ENCODE data around the gene ZNF277. TPM values are rescaled to one million over a fixed set of nuclear protein-coding genes. Genes with fewer than 3 reads are reported as not detected.

The ZNF277 gene
- total and polyA plus RNA-seq, 2 donors (not counting 3 experiments of a cell fraction or from before 2014, with no cell fraction given) = 7.8 to 22.6 TPM

- H3K4me3 ChIP-seq (replicated peaks in 1 of 3; ENCODE audit: insufficient read depth in 1 of 3, low read depth in 1 of 3, low read length in 3 of 3) = no peak overlapping the region
- H3K4me1 ChIP-seq (ENCODE audit: control insufficient read depth, extremely low read depth, insufficient read depth, low read length) = peaks cover 4% of the 10 kb centered on the region
- H3K9me1 ChIP-seq (replicated peaks; ENCODE audit: control insufficient read depth, extremely low read depth, insufficient read depth, low read length) = no peaks in the 10 kb centered on the region
- dilution Hi-C loops (cut with MboI; ENCODE audit: extremely low pct_ligation_motif_present, low sequenced_read_pairs) = no loop called here
- intact Hi-C loops (cut with micrococcal nuclease) = no loop called here
- H3K9ac ChIP-seq (replicated peaks; ENCODE audit: extremely low read depth, insufficient read depth, low read length) = no peak overlapping the region
- DNase-seq (ENCODE audit: low read depth, low spot score) = no peak
- H4K20me1 ChIP-seq (replicated peaks; ENCODE audit: control insufficient read depth, extremely low read depth, insufficient read depth, low read length) = no peaks in the 10 kb centered on the region
- BruUV-seq (replicated peaks) = no TSS peak
- TF ChIP-seq MAX (IDR thresholded peaks at IDR 0.05; ENCODE audit: insufficient read depth, insufficient read length) = no peak
- TF ChIP-seq GATA2 (IDR thresholded peaks at IDR 0.05; ENCODE audit: insufficient read depth, insufficient read length, low read depth, low read length) = no peak
- no peak for TF ChIP-seq POLR2A (IDR thresholded peaks at IDR 0.05; ENCODE audit: low read depth, low read length)
- no peak for TF ChIP-seq FOS (IDR thresholded peaks at IDR 0.05; ENCODE audit: borderline replicate concordance, insufficient read depth, low read length)
- TF ChIP-seq POLR2AphosphoS5 (IDR thresholded peaks at IDR 0.05; ENCODE audit: insufficient read depth, low read depth, low read length) = no peak
- TF ChIP-seq MYC (IDR thresholded peaks at IDR 0.05; ENCODE audit: low read depth, low read length) = no peak
- TF ChIP-seq JUN (IDR thresholded peaks at IDR 0.05; ENCODE audit: borderline replicate concordance, insufficient read depth, insufficient read length, low read depth) = no peak
- H3K9me3 ChIP-seq (replicated peaks; ENCODE audit: control insufficient read depth, insufficient read depth, low read length) = no peaks in the 10 kb centered on the region
- FAIRE-seq = no peak
- H3K4me2 ChIP-seq (ENCODE audit: insufficient read depth, low read length) = no peak overlapping the region
- no peak overlapping the region for H2AFZ ChIP-seq (ENCODE audit: low read depth, low read length)
- H3K79me2 ChIP-seq (ENCODE audit: control insufficient read depth, insufficient read depth, low read length) = no peaks in the 10 kb centered on the region
- ChIA-PET POLR2A (no interaction called here), CTCF (no interaction called here)
- H3K27me3 ChIP-seq (ENCODE audit: control insufficient read depth in 2 of 2, insufficient read depth in 2 of 2, low read length in 2 of 2) = no peaks in the 10 kb centered on the region
- H3K36me3 ChIP-seq (ENCODE audit: control insufficient read depth in 2 of 2, extremely low read depth in 1 of 2, insufficient read depth in 2 of 2, low read length in 2 of 2) = no peaks in the 10 kb centered on the region
- no peak overlapping the region for H3K27ac ChIP-seq (ENCODE audit: insufficient read depth, low read depth, low read length)
Observed at GRCh38 chr7:112297681-112298080, 91.2 kb downstream of the ZNF277 start.

GRCh38 chr7:112298543-112299100, 92.1 kb downstream of the ZNF277 start:
- Histone ChIP-seq H3K9me3 (replicated peaks; ENCODE audit: control insufficient read depth, insufficient read depth, low read length) (no peaks in the 10 kb centered on the region), H3K4me3 (replicated peaks in 1 of 3; ENCODE audit: insufficient read depth in 1 of 3, low read depth in 1 of 3, low read length in 3 of 3) (no peak overlapping the region), H3K4me2 (ENCODE audit: insufficient read depth, low read length) (no peak overlapping the region), H3K36me3 (ENCODE audit: control insufficient read depth in 2 of 2, extremely low read depth in 1 of 2, insufficient read depth in 2 of 2, low read length in 2 of 2) (no peaks in the 10 kb centered on the region), H3K27me3 (ENCODE audit: control insufficient read depth in 2 of 2, insufficient read depth in 2 of 2, low read length in 2 of 2) (no peaks in the 10 kb centered on the region), H3K27ac (ENCODE audit: insufficient read depth, low read depth, low read length) (no peak overlapping the region), H4K20me1 (replicated peaks; ENCODE audit: control insufficient read depth, extremely low read depth, insufficient read depth, low read length) (no peaks in the 10 kb centered on the region), H3K79me2 (ENCODE audit: control insufficient read depth, insufficient read depth, low read length) (no peaks in the 10 kb centered on the region), H3K9ac (replicated peaks; ENCODE audit: extremely low read depth, insufficient read depth, low read length) (no peak overlapping the region), H3K9me1 (replicated peaks; ENCODE audit: control insufficient read depth, extremely low read depth, insufficient read depth, low read length) (no peaks in the 10 kb centered on the region), H3K4me1 (ENCODE audit: control insufficient read depth, extremely low read depth, insufficient read depth, low read length) (peaks cover 4% of the 10 kb centered on the region), H2AFZ (ENCODE audit: low read depth, low read length) (no peak overlapping the region)
- DNase-seq (ENCODE audit: low read depth, low spot score) (no peak), FAIRE-seq (no peak)
- ChIA-PET POLR2A (no interaction called here), CTCF (no interaction called here)
- dilution Hi-C loops (cut with MboI; ENCODE audit: extremely low pct_ligation_motif_present, low sequenced_read_pairs) (no loop called here), intact Hi-C loops (cut with micrococcal nuclease) (no loop called here)
- no TSS peak for BruUV-seq (replicated peaks)
- no peak for TF ChIP-seq CTCF (IDR thresholded peaks at IDR 0.05; ENCODE audit: extremely low read depth in 1 of 2, insufficient read depth in 1 of 2, low read depth in 1 of 2, low read length in 2 of 2)
- TF ChIP-seq FOS (IDR thresholded peaks at IDR 0.05; ENCODE audit: borderline replicate concordance, insufficient read depth, low read length) = no peak
- no peak for TF ChIP-seq MAX (IDR thresholded peaks at IDR 0.05; ENCODE audit: insufficient read depth, insufficient read length)
- TF ChIP-seq POLR2A (IDR thresholded peaks at IDR 0.05; ENCODE audit: low read depth, low read length) = no peak
- no peak for TF ChIP-seq MYC (IDR thresholded peaks at IDR 0.05; ENCODE audit: low read depth, low read length)
- TF ChIP-seq JUN (IDR thresholded peaks at IDR 0.05; ENCODE audit: borderline replicate concordance, insufficient read depth, insufficient read length, low read depth) = no peak
- TF ChIP-seq POLR2AphosphoS5 (IDR thresholded peaks at IDR 0.05; ENCODE audit: insufficient read depth, low read depth, low read length) = no peak
- no peak for TF ChIP-seq EZH2 (IDR thresholded peaks at IDR 0.05; ENCODE audit: borderline replicate concordance, low read depth, low read length, severe bottlenecking)
- TF ChIP-seq GATA2 (IDR thresholded peaks at IDR 0.05; ENCODE audit: insufficient read depth, insufficient read length, low read depth, low read length) = no peak

Data from endothelial cell of umbilical vein (primary cell).